HEK293 (cell line): ENCODE results near the gene CPTP.

Experiments used
- CTCF ChIA-PET: fragments of 350-600 bp; formaldehyde crosslinking; extraction: SDS; loops from one replicate; lab custom pipeline; 2021; ENCODE audit warnings: antibody characterized with exemption; lab: Yijun Ruan, JAX
- POLR2A ChIA-PET: fragments of 300-600 bp; formaldehyde crosslinking; extraction: SDS; loops from one replicate; lab custom pipeline; 2020; ENCODE audit warnings: antibody characterized with exemption, inconsistent platforms; lab: Yijun Ruan, JAX
- H3K27ac ChIP-seq: fragments of 200-500 bp; sonication (Bioruptor generic); 2 replicates; pipeline ENCODE4 v1.5.1; 2014; ENCODE audit warnings: low read depth, low read length, control low read depth, inconsistent platforms; ENCODE audit errors: extremely low read depth
- H3K36me3 ChIP-seq, 2 experiments: fragments of 200-500 bp in 1 of 2; sonication (Bioruptor generic) in 1 of 2; 1 replicate in 1 of 2; 2 replicates in 1 of 2; pipeline ENCODE4 v1.5.1; 2014 to 2017; ENCODE audit warnings: inconsistent platforms in 2 of 2, low read length in 2 of 2; ENCODE audit not compliant: control insufficient read depth in 2 of 2, insufficient read depth in 1 of 2
- H3K4me1 ChIP-seq: fragments of 200-500 bp; sonication (Bioruptor generic); 2 replicates; pipeline ENCODE4 v1.5.1; 2014; ENCODE audit warnings: mild to moderate bottlenecking, low read length, inconsistent platforms; ENCODE audit not compliant: control insufficient read depth, insufficient read depth
- H3K4me3 ChIP-seq: 2 replicates; pipeline ENCODE4 v1.5.1; 2011; ENCODE audit warnings: low read depth, mild to moderate bottlenecking, control low read depth, low read length, moderate library complexity
- H3K9me3 ChIP-seq: fragments of 200-500 bp; sonication (Bioruptor generic); 2 replicates; pipeline ENCODE4 v1.5.1; 2014; ENCODE audit warnings: low read depth, low read length, inconsistent platforms; ENCODE audit not compliant: control insufficient read depth, insufficient read depth
- AEBP2 ChIP-seq: fragments of 450-650 bp; formaldehyde crosslinking; IDR thresholded peaks from 2 replicates; pipeline ENCODE4 v1.5.1; 2016; ENCODE audit warnings: missing biosample characterization, missing genetic modification characterization, borderline replicate concordance
- CTCF ChIP-seq: fragments of 450-650 bp; formaldehyde crosslinking; IDR thresholded peaks from 2 replicates; pipeline ENCODE4 v1.5.1; 2016; ENCODE audit warnings: missing biosample characterization, missing genetic modification characterization
- KLF16 ChIP-seq: fragments of 450-650 bp; formaldehyde crosslinking; IDR thresholded peaks from 2 replicates; pipeline ENCODE4 v1.5.1; 2017; ENCODE audit warnings: missing biosample characterization, missing genetic modification characterization
- KLF9 ChIP-seq: fragments of 450-650 bp; formaldehyde crosslinking; IDR thresholded peaks from 2 replicates; pipeline ENCODE4 v1.5.1; 2016; ENCODE audit warnings: missing biosample characterization, missing genetic modification characterization, low read depth
- MZF1 ChIP-seq: fragments of 450-650 bp; formaldehyde crosslinking; IDR thresholded peaks from 2 replicates; pipeline ENCODE4 v1.5.1; 2017; ENCODE audit warnings: missing biosample characterization, missing genetic modification characterization, borderline replicate concordance
- OVOL3 ChIP-seq: fragments of 450-650 bp; formaldehyde crosslinking; IDR thresholded peaks from 2 replicates; pipeline ENCODE4 v1.5.1; 2016; ENCODE audit warnings: missing biosample characterization, missing genetic modification characterization
- PATZ1 ChIP-seq: fragments of 450-650 bp; formaldehyde crosslinking; IDR thresholded peaks from 2 replicates; pipeline ENCODE4 v1.5.1; 2016; ENCODE audit warnings: missing biosample characterization, missing genetic modification characterization
- SCRT2 ChIP-seq: fragments of 450-650 bp; formaldehyde crosslinking; IDR thresholded peaks from 2 replicates; pipeline ENCODE4 v1.5.1; 2016; ENCODE audit warnings: missing biosample characterization, missing genetic modification characterization
- SETDB1 ChIP-seq: IDR thresholded peaks from one replicate; pipeline ENCODE4 v1.6.1; 2017; ENCODE audit warnings: mild to moderate bottlenecking, low read length, moderate library complexity, mixed read lengths; ENCODE audit not compliant: insufficient read length
- YY1 ChIP-seq: fragments of 450-650 bp; formaldehyde crosslinking; IDR thresholded peaks from 2 replicates; pipeline ENCODE4 v1.5.1; 2018; ENCODE audit warnings: missing biosample characterization, missing genetic modification characterization
- ZBTB20 ChIP-seq: fragments of 450-650 bp; formaldehyde crosslinking; IDR thresholded peaks from 2 replicates; pipeline ENCODE4 v1.5.1; 2016; ENCODE audit warnings: missing biosample characterization, missing genetic modification characterization
- ZBTB21 ChIP-seq: fragments of 450-650 bp; formaldehyde crosslinking; IDR thresholded peaks from 2 replicates; pipeline ENCODE4 v1.5.1; 2017; ENCODE audit warnings: missing biosample characterization, missing genetic modification characterization
- ZBTB48 ChIP-seq: fragments of 450-650 bp; formaldehyde crosslinking; IDR thresholded peaks from 2 replicates; pipeline ENCODE4 v1.5.1; 2016; ENCODE audit warnings: missing biosample characterization, missing genetic modification characterization
- ZBTB8A ChIP-seq: fragments of 450-650 bp; formaldehyde crosslinking; IDR thresholded peaks from 2 replicates; pipeline ENCODE4 v1.5.1; 2016; ENCODE audit warnings: missing biosample characterization, missing genetic modification characterization
- ZFHX2 ChIP-seq: fragments of 450-650 bp; formaldehyde crosslinking; conservative IDR thresholded peaks from 2 replicates; pipeline ENCODE4 v1.5.1; 2016; ENCODE audit warnings: missing biosample characterization, missing genetic modification characterization
- ZIC2 ChIP-seq: fragments of 450-650 bp; formaldehyde crosslinking; IDR thresholded peaks from 2 replicates; pipeline ENCODE4 v1.5.1; 2016; ENCODE audit warnings: missing biosample characterization, missing genetic modification characterization
- ZNF221 ChIP-seq: fragments of 450-650 bp; formaldehyde crosslinking; IDR thresholded peaks from 2 replicates; pipeline ENCODE4 v1.5.1; 2017; ENCODE audit warnings: missing biosample characterization, missing genetic modification characterization, borderline replicate concordance
- ZNF239 ChIP-seq: fragments of 450-650 bp; formaldehyde crosslinking; IDR thresholded peaks from 2 replicates; pipeline ENCODE4 v1.5.1; 2016; ENCODE audit warnings: missing biosample characterization, missing genetic modification characterization
- ZNF398 ChIP-seq: fragments of 450-650 bp; formaldehyde crosslinking; IDR thresholded peaks from 2 replicates; pipeline ENCODE4 v1.5.1; 2017; ENCODE audit warnings: missing biosample characterization, missing genetic modification characterization
- ZNF433 ChIP-seq: fragments of 450-650 bp; formaldehyde crosslinking; IDR thresholded peaks from 2 replicates; pipeline ENCODE4 v1.5.1; 2016; ENCODE audit warnings: missing biosample characterization, missing genetic modification characterization, low read depth
- ZNF48 ChIP-seq: fragments of 450-650 bp; formaldehyde crosslinking; IDR thresholded peaks from 2 replicates; pipeline ENCODE4 v1.5.1; 2016; ENCODE audit warnings: missing biosample characterization, missing genetic modification characterization
- ZNF558 ChIP-seq: fragments of 450-650 bp; formaldehyde crosslinking; IDR thresholded peaks from 2 replicates; pipeline ENCODE4 v1.5.1; 2016; ENCODE audit warnings: missing biosample characterization, missing genetic modification characterization
- ZNF677 ChIP-seq: fragments of 450-650 bp; IDR thresholded peaks from 2 replicates; pipeline ENCODE4 v1.5.0; 2018; ENCODE audit warnings: missing biosample characterization, mild to moderate bottlenecking, missing genetic modification characterization, moderate library complexity
- ZNF692 ChIP-seq: fragments of 450-650 bp; formaldehyde crosslinking; IDR thresholded peaks from 2 replicates; pipeline ENCODE4 v1.5.1; 2016; ENCODE audit warnings: missing biosample characterization, missing genetic modification characterization
- ZNF792 ChIP-seq: fragments of 450-650 bp; formaldehyde crosslinking; IDR thresholded peaks from 2 replicates; pipeline ENCODE4 v1.5.1; 2016; ENCODE audit warnings: missing biosample characterization, missing genetic modification characterization
- ZSCAN30 ChIP-seq: fragments of 450-650 bp; IDR thresholded peaks from 2 replicates; pipeline ENCODE4 v1.5.1; 2018; ENCODE audit warnings: missing biosample characterization, mild to moderate bottlenecking, missing genetic modification characterization, moderate library complexity

The CPTP gene

GRCh38 chr1:1348420-1349255, 24.0 kb downstream of the CPTP start (continued):
- TF ChIP-seq MZF1 (tag by site-specific recombination): no peak
- no peak for TF ChIP-seq ZNF221 (tag by site-specific recombination)
- TF ChIP-seq ZNF677 (tag by site-specific recombination): 0 out of 2 replicates have a peak, but pooled peaks have one; percentile 10

- ChIA-PET CTCF (no interaction called here), POLR2A (interaction anchor here (1.5 kb wide), 1 partner anchor 56 kb away, joined by 3 read pairs; no protein-coding TSS in a partner anchor)
- Histone ChIP-seq H3K4me3 (peak within 1 kb of the TSS; percentile 64), H3K9me3 (no peaks in the 10 kb centered on the region), H3K27ac (peak within 1 kb of the TSS; percentile 96), H3K36me3 (peaks cover 0 to 11% of the 10 kb centered on the region in 2 experiments; a peak in 1 of 3 replicates), H3K4me1 (peaks cover 14% of the 10 kb centered on the region)
- TF ChIP-seq AEBP2 (no peak), SCRT2 (tag by site-specific recombination) (no peak), ZBTB21 (no peak), ZNF558 (no peak), ZNF398 (tag by site-specific recombination) (peak; percentile 48; the same call in 1 of the 2 replicates), ZIC2 (tag by site-specific recombination) (peak; percentile 41; the same call in 1 of the 2 replicates), ZBTB20 (tag by site-specific recombination) (peak; percentile 35; the same call in 1 of the 2 replicates), ZBTB8A (tag by site-specific recombination) (peak; percentile 85), KLF9 (tag by site-specific recombination) (0 out of 2 replicates have a peak, but pooled peaks have one; percentile 26), PATZ1 (tag by site-specific recombination) (0 out of 2 replicates have a peak, but pooled peaks have one; percentile 37), CTCF (tag by site-specific recombination) (peak; percentile 55), YY1 (tag by site-specific recombination) (no peak), ZNF48 (tag by site-specific recombination) (no peak), OVOL3 (tag by site-specific recombination) (no peak), MZF1 (tag by site-specific recombination) (no peak), SETDB1 (no peak), ZSCAN30 (0 out of 2 replicates have a peak, but pooled peaks have one; percentile 33), ZNF433 (no peak), KLF16 (no peak), ZFHX2 (peak; percentile 41), ZBTB48 (tag by site-specific recombination) (0 out of 2 replicates have a peak, but pooled peaks have one; percentile 21), ZNF239 (tag by site-specific recombination) (no peak), ZNF692 (peak; percentile 28; the same call in 1 of the 2 replicates), ZNF792 (tag by site-specific recombination) (no peak)
Measured at GRCh38 chr1:1349256-1350012, 24.8 kb downstream of the CPTP start, which contains the start of gene DVL1. DVL1 (minus strand) TSS chr1:1349418; CDS start chr1:1349065, 353 bp downstream.
